ENCODE measurements around the gene ANK2.

GRCh38 chr4:113322736-113323135, 273.3 kb downstream of the ANK2 start:
- TF ChIP-seq CTCF (IDR thresholded peaks at IDR 0.05; ENCODE audit: insufficient read depth, low read depth, low read length) (no peak), EZH2 (IDR thresholded peaks at IDR 0.05; ENCODE audit: insufficient read depth, low read length) (no peak)

All from astrocyte (in vitro differentiated cells and primary cell).